Hippocampal formation (tissue), 2 donors: Measurements from ENCODE around the gene CEMIP2.

Source experiments
- DNase-seq, 2 donors: peaks; one replicate each; lab custom pipeline; 2025; lab: John Stamatoyannopoulos, UW

The CEMIP2 gene

DNA sequence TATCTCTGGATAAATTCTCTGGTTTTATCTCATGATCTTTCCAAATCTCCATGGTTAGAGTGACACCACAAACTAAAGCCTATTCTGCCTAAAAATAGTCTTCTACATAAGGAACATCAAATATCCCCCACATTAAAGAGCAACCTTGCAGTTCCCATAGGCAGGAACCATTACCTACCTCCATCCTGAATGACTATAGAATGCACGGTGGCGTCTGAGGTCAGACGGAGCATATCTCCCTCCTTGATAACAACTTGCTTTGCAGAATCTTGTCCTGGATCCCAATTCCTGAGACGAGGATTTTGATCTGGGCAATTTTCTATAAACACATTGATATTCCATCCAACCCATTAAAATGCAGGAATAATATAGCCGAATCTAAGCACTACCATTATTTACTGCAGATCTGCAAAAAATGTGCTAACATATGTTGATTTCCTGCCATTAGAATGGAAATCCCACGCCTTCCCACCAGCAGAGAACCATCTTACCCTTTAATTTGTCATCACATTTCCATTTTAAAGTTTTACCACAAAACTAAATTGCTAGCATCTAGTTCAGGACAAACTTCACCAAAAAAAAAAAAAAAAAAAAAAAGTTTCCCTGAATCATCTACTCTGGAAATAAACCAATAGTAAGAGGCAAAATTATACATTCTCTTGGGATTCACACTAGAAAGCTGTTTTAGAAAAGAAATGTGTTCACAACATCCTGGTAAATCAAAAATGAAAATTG, 22.1 kb downstream of the CEMIP2 start:
- DNase-seq, result no peak

DNA sequence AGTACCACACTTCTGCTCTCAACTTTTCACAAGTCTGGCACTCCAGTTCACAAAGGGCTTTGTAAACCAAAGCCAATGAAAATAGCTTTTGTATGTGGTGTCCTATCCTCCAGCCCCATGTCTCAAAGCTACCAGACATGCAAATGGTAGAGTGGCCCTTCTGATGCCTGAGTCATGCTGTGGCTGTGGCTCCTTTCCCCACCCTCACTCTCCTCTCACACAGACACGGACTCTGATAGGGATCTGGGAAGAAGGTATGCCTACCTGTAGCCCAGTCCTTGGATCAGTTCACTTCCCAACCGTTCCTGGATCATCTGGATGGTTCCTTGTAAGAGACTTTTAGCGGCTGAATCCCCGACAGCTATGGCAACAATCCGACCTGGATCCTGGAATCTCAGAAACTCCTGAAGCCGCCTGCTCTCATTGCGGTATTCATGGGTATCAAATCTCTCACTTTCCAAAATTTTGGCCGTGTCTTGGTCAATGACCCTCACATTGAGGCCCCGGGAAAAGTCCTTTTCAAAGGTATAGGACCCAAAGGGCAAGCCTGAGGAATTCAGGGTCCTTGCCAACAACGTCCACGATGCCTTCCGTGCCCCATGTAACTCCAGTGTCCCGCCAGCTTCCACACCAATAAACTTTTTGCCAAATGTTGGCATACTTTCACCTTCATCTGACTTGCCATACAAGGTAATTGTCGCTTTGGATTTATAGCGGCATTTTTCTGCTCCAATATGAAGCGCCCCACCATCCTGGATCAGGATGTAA, 23.4 kb downstream of the CEMIP2 start:
- no peak for DNase-seq

GRCh38 chr9:71743882-71744281, 24.4 kb downstream of the CEMIP2 start:
- DNase-seq, result no peak

GRCh38 chr9:71743217-71743705, 25.1 kb downstream of the CEMIP2 start:
- DNase-seq, result no peak

GRCh38 chr9:71742703-71743102, 25.6 kb downstream of the CEMIP2 start:
- no peak for DNase-seq

- no peak for DNase-seq
Measured at GRCh38 chr9:71741926-71742648, 26.2 kb downstream of the CEMIP2 start.

DNA sequence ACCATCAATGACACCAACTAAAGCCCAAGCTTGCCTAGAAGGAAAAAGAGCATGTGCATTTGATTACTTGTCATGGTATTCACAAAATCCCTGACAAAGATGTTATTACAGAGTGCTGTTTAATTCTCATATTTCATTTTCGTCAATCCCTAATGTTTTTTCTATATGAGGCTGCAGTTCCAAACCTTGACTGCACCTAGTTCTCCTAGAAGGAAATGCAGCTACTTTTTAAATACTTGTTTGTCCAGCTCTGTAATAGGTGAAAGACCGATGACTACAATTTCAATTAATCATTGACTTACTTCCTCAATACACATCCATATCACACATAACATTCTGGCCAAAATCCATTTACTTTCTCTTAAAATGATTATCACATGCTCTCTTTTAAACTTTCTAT, 28.1 kb downstream of the CEMIP2 start:
- no peak for DNase-seq

DNA sequence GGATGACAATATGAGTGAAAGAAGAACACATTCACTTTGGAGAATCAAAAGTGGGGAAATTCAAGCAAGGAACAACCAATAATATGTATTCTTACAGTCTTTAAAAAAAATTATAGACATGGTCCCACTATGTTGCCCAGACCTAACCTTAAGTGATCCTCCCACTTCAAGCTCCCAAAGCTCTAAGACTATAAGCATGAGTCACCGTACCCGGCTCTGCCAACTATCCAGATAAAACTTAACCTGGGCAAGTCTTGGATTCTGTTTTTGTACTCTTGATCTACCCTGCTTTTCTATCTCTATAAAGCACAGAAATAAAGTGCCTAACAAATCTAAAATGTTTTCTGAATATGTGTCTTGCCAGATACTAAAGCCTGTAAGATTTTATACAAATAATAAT, 30.9 kb downstream of the CEMIP2 start:
- DNase-seq, result no peak

DNA sequence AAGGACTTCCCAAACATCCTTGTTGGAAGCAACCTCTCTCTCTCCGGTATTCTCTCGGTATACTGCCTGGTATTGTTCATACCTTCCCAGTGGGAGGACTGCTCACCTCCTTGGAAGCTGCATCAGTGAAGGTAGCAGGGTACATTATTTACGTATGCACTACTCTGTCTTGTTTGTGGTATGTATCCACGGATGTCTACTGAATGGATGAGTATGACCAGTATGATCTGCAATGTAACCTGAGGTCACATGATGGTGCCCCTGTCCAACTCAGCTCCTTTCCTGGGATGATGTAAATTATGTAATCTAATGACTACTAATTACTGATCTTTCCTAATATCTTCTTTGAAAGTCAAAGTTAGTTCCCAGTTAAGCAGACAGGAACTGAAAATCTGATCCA, 32.1 kb downstream of the CEMIP2 start:
- DNase-seq, result no peak

- DNase-seq, result no peak
Measured at GRCh38 chr9:71734950-71735349, 33.4 kb downstream of the CEMIP2 start.

- no peak for DNase-seq
Measured at GRCh38 chr9:71733176-71733575, 35.1 kb downstream of the CEMIP2 start.

GRCh38 chr9:71729816-71730526, 38.3 kb downstream of the CEMIP2 start:
- no peak for DNase-seq

GRCh38 chr9:71726723-71727122, 41.6 kb downstream of the CEMIP2 start:
- no peak for DNase-seq

DNA sequence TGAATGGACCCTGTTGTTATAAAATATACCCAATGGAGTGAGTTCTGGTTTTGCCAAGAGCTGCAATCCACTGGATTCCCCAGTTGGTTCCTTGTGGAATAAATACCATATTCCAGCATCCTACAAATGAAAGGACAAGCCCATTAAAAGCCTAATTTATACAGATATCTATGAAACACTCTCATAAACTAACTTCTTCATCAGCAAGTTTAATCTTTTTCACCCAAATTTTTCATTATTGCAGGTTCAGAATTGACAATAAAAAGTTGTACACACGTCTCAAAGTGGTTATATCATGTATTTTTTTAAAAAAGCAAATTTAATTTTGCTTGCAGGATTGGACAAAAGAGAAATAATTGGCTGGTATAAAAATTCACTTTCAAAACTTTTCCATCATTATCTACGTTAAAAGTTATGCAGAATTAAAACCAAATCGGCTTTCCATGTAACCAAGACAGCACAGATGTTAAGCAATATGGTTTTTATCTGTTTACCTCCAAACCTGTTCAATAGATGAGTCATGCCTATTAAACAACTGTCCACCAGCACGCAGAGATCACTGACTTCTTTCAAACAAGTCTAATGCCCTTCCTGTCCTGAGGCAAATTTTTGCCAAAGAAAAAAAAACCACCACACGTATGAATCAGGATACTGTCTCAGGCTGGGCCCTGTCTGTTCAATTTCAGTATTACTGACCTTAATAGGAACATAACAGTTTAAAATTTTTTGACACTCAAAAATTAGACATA, 42.5 kb downstream of the CEMIP2 start:
- no peak for DNase-seq

GRCh38 chr9:71721855-71722254, 46.5 kb downstream of the CEMIP2 start:
- no peak for DNase-seq

DNA sequence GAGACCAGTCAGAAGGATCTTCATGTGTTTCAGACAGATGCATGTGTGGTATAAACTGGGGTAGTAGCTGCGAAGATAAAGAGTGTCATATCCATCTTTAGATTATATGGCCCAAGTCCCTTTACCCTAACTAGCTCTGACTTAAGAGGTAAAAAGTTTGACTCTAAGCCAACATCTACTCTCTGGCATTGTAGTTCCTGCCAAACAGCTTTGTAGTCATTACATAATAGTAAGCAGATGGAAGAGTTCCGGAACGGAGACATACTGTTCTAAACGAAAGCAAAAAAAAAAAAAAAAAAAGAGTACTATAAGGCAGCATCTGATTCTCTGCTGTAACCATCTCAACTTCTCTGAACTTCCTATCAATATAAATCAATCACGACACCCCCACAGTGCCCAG, 48.8 kb downstream of the CEMIP2 start:
- no peak for DNase-seq

GRCh38 chr9:71719088-71719487, 49.2 kb downstream of the CEMIP2 start:
- no peak for DNase-seq

DNA sequence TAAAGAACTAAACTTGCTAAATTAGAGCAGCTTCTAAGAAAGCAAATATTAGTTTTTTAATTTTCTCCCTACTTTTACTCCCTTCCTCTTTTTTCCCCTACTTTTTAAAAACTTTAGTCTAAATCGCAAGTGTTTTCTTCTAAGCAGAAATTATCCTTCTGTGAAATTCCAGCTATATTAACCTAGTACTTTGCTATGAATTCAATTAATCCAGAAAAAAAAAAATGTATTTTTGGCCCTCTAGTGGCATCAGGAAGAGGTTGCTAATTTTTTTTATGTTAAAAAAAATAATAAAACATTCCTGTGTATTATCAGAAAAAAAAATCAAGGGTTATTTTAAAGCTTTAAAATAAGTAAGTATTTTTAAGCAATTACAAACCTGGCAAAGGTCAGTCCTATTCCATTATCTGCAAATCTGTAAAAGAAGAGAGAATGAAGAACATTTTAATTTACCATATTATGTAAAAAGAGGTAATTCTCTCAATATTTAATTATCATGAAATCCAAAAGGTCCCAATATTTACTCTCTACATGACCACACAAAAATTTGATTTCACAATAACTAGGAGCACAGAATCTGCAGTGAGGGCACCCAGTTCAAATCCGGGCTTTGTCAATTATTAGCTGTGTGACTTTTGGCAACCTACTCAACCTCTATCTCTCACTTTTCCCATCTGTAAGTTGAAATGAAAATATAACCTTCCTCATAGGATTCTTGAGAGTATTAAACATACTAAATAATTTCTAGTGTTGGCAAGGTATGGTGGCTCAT, 52.0 kb downstream of the CEMIP2 start:
- no peak for DNase-seq

GRCh38 chr9:71710856-71711255, 57.5 kb downstream of the CEMIP2 start:
- no peak for DNase-seq

DNA sequence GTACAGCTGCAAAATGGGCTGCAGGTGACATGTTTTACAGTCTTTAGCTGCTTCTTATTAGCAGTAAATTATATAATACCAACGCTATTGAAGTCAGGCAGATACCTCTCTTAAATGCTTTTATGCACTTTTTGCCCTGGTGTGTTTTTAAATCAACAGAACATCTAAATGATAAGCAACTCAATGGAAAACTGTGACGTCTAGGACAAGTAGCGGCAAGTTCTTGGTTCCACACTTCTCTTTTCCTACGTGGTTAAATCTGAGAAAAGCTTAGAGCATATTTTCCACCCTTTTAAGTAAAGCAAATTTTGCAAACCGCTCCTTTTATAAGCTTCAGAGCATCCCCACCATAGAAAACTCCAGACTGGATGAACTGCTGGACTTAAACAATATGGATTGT, 58.1 kb downstream of the CEMIP2 start:
- DNase-seq, result no peak

GRCh38 chr9:71709384-71709783, 58.9 kb downstream of the CEMIP2 start:
- DNase-seq, result no peak
